Fibroblast of pulmonary artery (primary cell): Measurements from ENCODE around the gene ACCS.

ENCODE experiments used
- DNase-seq: peaks from one replicate; pipeline ENCODE4 v3.0.0-alpha.2; 2010; ENCODE audit warnings: low read depth
- H3K4me3 ChIP-seq: replicated peaks from 2 replicates; pipeline ENCODE4 v1.5.1; 2011; ENCODE audit warnings: low read depth, mild to moderate bottlenecking, control low read depth, low read length, moderate library complexity
- TF ChIP-seq, protein P1 (sequence below): IDR thresholded peaks from 2 replicates; pipeline ENCODE4 v1.5.1; 2011; ENCODE audit warnings: mild to moderate bottlenecking, control low read depth, low read length, inconsistent platforms; ENCODE audit errors: missing control alignments

Gene ACCS

DNA sequence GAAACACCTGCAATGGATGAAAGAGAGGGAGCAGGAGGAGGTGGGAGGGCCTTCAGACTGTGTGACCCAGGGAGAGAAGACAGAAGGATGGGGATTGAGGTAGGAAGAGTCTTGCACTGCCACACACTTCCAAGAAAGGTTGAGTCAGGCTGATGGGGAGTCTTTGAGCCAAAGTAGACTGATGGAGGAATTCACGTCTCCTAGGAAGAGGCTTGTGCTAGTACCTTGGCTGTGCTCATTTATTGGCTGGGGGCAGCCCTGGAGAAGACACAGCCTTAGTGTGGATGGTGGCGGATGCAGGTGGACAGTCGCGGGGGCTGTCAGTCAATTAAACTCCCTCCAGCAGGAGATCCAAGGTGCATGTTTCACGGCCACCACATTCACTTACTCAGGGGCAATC, 34.5 kb upstream of the ACCS start:
- TF ChIP-seq, protein P1, sequence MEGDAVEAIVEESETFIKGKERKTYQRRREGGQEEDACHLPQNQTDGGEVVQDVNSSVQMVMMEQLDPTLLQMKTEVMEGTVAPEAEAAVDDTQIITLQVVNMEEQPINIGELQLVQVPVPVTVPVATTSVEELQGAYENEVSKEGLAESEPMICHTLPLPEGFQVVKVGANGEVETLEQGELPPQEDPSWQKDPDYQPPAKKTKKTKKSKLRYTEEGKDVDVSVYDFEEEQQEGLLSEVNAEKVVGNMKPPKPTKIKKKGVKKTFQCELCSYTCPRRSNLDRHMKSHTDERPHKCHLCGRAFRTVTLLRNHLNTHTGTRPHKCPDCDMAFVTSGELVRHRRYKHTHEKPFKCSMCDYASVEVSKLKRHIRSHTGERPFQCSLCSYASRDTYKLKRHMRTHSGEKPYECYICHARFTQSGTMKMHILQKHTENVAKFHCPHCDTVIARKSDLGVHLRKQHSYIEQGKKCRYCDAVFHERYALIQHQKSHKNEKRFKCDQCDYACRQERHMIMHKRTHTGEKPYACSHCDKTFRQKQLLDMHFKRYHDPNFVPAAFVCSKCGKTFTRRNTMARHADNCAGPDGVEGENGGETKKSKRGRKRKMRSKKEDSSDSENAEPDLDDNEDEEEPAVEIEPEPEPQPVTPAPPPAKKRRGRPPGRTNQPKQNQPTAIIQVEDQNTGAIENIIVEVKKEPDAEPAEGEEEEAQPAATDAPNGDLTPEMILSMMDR: no peak
- H3K4me3 ChIP-seq: no peak overlapping the region
- DNase-seq: no peak

DNA sequence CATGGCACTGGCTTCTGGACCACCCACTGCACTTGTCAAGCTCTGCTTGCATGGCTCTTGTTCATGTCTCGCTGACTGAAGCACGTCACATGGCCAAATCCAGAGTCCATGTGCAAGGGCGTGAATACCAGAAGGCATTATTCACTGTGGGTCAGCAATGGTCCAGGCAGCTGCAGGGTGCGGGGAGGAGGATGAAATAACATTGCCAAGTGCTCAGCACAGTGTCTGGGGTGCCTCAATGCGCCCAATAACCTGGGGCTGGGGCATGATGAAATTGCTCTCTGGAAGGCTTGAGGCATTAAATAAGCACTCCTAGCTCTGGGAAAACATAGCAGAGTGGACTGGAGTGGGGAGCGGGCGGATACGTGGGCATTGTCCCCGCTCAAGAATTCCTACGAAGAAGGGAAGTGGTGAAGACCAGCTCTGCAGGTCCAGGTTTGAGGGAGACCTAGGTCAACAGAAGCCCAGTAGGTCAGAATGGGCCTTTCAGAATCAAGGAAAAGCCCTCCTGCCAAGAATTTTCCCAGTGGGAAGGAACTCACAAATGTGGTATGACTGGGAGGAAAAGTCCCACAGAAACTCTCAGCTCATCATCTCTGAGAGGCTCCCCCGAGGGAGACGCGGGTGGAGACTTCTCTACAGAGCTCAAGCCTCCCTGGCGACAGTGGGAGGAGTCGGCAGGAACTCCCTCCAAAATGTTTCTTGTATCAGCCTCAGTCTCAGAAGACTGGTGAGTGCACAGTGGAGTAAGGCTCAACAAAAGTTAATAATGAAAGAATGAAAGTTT, 33.6 kb upstream of the ACCS start:
- DNase-seq: peak; percentile 43
- TF ChIP-seq, protein P1: no peak
- H3K4me3 ChIP-seq: no peak overlapping the region

DNA sequence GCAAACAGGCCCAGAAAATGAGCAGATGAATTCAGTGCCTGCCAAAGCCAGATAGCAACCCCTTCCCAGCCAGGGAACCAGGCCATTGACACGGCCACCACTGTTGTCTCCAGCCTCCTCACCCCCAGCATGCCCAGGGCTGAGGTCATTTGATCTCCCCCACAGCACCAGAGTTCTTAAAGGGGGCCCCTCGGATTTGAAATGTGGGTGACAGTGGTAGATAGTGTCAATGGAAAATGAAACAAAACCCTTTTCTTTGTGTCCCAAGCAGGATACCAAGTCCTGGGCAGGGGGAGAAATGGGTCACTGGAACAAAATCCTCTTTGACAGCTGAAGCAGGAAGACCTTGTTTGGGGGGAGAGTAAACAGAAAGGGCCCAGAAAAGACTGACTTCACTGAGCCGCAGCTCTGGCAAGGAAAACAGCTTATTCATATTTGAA, 32.6 kb upstream of the ACCS start:
- H3K4me3 ChIP-seq: no peak overlapping the region
- TF ChIP-seq, protein P1: no peak
- DNase-seq: no peak

DNA sequence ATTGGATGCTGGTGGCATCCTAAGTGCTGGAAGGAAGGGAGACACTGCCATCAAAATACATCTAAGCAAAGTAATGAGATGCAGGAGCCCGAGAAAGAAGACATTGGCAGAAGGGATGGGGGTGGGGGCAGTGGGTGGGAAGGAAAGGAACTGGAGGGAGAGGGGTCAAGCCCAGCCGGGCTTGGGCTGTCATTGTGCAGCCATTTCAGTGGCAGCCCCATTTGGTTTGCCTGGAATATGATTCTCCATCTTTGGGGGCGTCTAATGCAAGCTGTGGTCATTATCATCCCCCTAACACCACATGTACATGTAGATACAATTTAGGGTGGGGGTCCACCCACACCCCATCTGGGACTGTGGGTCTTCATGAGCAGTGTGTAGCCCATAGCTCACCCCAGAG, 32.2 kb upstream of the ACCS start:
- H3K4me3 ChIP-seq: no peak overlapping the region
- no peak for DNase-seq
- TF ChIP-seq, protein P1: no peak

DNA sequence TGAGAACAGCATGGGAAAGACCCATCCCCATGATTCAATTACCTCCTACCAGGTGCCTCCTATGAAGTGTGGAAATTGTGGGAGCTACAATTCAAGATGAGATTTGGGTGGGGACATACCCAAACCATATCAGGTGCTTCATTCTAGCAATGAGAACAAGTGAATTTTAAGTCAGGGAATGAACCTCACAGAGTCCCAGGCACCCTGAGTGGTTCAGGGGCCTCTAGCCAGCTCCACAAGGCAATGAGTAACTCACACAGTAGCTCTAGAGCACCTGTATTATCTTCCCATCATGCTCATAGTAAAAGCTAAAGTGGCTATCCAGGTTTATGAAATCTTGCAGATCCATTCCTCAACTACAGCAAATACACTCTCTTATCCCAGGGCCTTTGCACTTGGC, 31.4 kb upstream of the ACCS start:
- no peak overlapping the region for H3K4me3 ChIP-seq
- TF ChIP-seq, protein P1: no peak
- DNase-seq: no peak

DNA sequence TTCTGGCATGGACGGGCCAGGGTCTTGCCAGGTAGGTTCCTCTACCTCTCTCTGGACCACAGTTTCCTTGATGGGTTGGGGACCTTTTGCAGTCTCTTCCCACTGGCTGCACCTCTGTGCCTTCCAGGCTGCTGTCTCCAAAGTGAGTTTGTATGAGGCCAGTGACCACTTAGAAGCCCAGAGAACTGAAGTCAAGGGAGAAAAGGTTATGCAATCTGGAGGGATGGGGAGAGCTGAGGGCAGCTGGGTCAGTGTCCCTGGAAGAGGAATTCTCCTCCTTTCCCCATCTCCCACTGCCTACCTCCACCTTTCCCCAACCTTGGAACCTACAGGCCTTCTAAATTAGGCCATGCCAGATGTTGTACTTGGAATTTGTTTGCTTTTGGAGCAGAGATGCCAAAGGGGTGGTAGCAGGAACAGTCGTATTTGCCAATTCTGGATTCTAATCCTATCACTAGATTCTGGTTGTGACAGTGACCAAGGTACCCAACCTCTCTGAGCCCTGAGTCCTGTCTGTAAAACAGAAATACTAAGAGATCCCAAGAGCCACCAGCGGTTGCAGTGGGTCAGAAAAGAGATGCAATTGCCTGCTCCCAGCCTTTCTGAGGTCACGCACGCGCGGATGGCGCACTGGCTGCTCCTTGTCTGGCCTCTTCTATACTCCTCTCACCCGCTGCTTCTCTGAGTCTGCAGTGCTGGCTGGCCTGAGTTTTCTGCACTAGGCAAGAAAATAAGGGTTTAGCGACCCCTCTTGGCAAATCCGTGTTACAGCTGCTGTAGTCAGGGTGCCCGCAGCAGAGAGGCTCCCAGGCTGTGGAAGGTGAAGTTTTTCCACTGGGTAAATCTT, 29.0 kb upstream of the ACCS start:
- peak; percentile 92 for DNase-seq
- TF ChIP-seq, protein P1: peak; percentile 91
- no peak overlapping the region for H3K4me3 ChIP-seq
